ENCODE measurements around the gene KCTD4.

DNA sequence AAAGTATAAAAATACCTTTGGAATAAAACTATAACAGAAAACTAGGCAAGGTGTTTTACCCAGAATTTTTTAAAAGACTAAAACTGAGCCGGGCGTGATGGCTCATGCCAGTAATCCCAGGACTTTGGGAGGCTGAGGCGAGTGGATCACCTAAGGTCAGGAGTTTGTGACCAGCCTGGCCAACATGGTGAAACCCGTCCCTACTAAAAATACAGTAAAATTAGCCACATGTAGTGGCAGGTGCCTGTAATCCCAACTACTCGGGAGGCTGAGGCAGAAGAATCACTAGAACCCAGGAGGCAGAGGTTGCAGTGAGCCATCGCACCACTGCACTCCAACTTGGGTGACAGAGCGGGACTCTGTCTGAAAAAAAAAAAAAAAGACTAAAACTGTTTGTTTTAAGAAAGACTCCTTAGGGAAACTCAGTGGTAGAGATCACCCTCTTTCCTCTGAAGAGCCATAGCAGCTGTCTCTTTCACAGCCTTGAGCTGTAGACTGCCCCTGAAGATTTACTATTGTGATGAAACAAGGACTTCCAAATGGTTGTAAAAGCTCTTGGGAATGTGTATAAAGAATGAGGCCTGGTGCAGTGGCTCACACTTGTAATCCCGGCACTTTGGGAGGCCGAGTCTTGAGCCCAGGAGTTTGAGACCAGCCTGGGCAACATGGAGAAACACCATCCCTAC is 14.7 kb upstream of the KCTD4 start:
- no peak for TF ChIP-seq EP300 (IDR thresholded peaks at IDR 0.05)
- TF ChIP-seq POLR2A (IDR thresholded peaks at IDR 0.05), result no peak
